Epithelial cell of proximal tubule (primary cell): ENCODE results near the gene SFXN5. TPM values are rescaled to one million over a fixed set of nuclear protein-coding genes. Genes with fewer than 3 reads are reported as not detected.

Experiments
- DNase-seq: peaks from one replicate; pipeline ENCODE4 v3.0.0-alpha.2; 2011; ENCODE audit warnings: low read depth
- H3K4me3 ChIP-seq: 2 replicates; pipeline ENCODE4 v1.5.1; 2011; ENCODE audit warnings: low read depth, mild to moderate bottlenecking, low read length
- CTCF ChIP-seq: conservative IDR thresholded peaks from 2 replicates; pipeline ENCODE4 v1.5.1; 2012; ENCODE audit warnings: low read depth, mild to moderate bottlenecking, low read length
- total RNA-seq: library from RNA; depleted of rRNA; stranded (reverse); fragments of >200 nt; gene quantifications from 2 replicates; pipeline ENCODE4 v1.2.3, GENCODE V29; 2015

The SFXN5 gene
- total RNA-seq, 1 donor from 2014 or later = 8.4 TPM

GRCh38 chr2:72932045-72932740 lies 139.3 kb downstream of the SFXN5 start:
- no peak for DNase-seq
- H3K4me3 ChIP-seq = no peak overlapping the region
- TF ChIP-seq CTCF = no peak

DNA sequence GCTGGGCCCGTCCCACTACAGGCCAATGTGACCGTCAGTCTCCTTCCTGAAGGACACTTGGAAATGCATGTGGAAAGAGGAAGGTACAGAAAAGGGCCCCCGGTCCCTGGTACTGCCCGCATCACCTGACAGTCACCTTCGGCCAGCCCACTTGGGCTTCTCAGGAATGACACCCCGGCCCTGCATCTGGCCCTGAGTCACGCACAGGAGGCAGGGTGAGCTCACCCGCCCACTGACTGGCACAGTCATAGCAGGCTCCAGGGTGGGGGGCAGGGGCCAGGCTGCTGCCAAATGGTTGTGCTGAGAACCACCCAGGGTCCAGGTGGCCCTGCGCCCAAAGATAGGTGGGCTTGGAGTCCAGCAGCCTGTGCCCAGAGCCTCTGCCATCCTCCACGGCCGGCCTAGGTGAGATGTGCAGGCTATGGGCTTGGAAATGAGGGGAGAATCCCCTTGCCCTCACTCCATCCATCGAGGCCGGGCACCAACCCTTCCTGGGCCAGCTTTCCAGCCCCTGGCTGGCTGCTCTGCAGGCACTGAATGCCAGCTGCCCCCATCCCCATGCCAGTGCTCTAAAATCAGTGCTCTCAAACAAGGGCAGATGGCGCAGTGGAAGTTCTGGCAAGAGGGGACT lies 140.1 kb downstream of the SFXN5 start:
- no peak overlapping the region for H3K4me3 ChIP-seq
- DNase-seq = no peak
- no peak for TF ChIP-seq CTCF

DNA sequence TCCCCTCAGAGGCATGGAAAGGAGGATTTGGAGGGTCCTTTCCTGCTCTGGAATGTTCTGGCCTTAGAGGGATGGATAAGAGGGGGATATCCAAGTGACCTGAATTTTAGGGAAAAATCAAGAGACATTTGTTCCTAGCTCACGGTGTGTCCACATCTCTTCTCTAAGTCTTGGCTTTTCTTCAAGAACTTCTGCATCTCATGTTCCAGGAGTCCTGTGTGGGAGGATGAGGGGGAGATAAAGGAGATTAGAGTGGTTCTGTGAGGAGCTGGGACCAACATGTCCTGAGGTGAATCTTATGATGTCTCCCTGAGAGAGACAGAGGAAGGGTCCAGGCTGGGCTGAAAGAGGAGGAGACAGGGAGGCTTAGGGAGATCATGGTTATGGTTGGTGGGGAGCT lies 142.5 kb downstream of the SFXN5 start:
- TF ChIP-seq CTCF = no peak

GRCh38 chr2:72927619-72928550 lies 143.6 kb downstream of the SFXN5 start:
- no peak for DNase-seq

More for the DNA sequence above, 142.5 kb downstream of the SFXN5 start:
- H3K4me3 ChIP-seq = no peak overlapping the region
- DNase-seq = no peak

GRCh38 chr2:72926811-72927465 lies 144.6 kb downstream of the SFXN5 start:
- TF ChIP-seq CTCF = no peak
- no peak overlapping the region for H3K4me3 ChIP-seq
- DNase-seq = no peak

More at GRCh38 chr2:72927619-72928550, 143.6 kb downstream of the SFXN5 start:
- TF ChIP-seq CTCF = no peak
- no peak overlapping the region for H3K4me3 ChIP-seq

DNA sequence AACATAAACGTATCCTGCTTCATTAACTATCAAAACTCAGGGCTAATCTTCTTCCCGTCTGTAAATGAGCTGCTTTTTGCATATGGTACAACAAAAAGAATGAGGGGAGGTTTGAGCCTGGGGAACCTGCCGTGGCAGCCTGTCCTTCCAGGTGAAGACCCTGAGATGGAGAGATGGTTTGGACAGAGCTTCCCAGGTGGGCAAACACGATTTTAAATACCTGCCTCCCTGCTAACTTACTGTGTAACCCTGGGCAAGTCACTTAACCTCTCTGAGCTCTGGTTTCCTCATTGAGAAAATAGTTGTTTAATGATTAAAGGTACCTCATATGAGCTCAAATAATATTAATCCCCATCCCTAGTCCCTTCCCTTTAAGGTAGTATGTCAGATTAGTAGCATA lies 145.1 kb downstream of the SFXN5 start:
- DNase-seq = no peak
- no peak overlapping the region for H3K4me3 ChIP-seq
- no peak for TF ChIP-seq CTCF
